Ishikawa (cell line): ENCODE measurements around the gene HS6ST2.

Experiments used
- CEBPB ChIP-seq: IDR thresholded peaks from 2 replicates; pipeline ENCODE4 v1.6.1; 2012
- CREB1 ChIP-seq: IDR thresholded peaks from 2 replicates; pipeline ENCODE4 v1.6.1; 2012; ENCODE audit warnings: low read depth
- EGR1 ChIP-seq: IDR thresholded peaks from 2 replicates; pipeline ENCODE4 v1.6.1; 2012
- EP300 ChIP-seq: IDR thresholded peaks from 2 replicates; pipeline ENCODE4 v1.6.1; 2012; ENCODE audit warnings: borderline replicate concordance
- FOXM1 ChIP-seq: IDR thresholded peaks from 2 replicates; pipeline ENCODE4 v1.6.1; 2012; ENCODE audit warnings: low read depth, borderline replicate concordance
- NFIC ChIP-seq: IDR thresholded peaks from 2 replicates; pipeline ENCODE4 v1.6.1; 2012
- RAD21 ChIP-seq: IDR thresholded peaks from 2 replicates; pipeline ENCODE4 v1.6.1; 2012; ENCODE audit warnings: low read depth
- TAF1 ChIP-seq: IDR thresholded peaks from 2 replicates; pipeline ENCODE4 v1.6.1; 2012; ENCODE audit warnings: low read depth, mild to moderate bottlenecking
- TCF12 ChIP-seq: IDR thresholded peaks from 2 replicates; pipeline ENCODE4 v1.6.1; 2012; ENCODE audit warnings: low read depth
- TEAD4 ChIP-seq: IDR thresholded peaks from 2 replicates; pipeline ENCODE4 v1.6.1; 2012
- YY1 ChIP-seq: IDR thresholded peaks from 2 replicates; pipeline ENCODE4 v1.6.1; 2012; ENCODE audit warnings: low read depth
- ZBTB7A ChIP-seq: IDR thresholded peaks from 2 replicates; pipeline ENCODE4 v1.6.1; 2012; ENCODE audit warnings: low read depth
- TF ChIP-seq, protein P1 (sequence below): IDR thresholded peaks from 2 replicates; pipeline ENCODE4 v1.6.1; 2012
- TF ChIP-seq, protein P2 (sequence below): IDR thresholded peaks from 2 replicates; pipeline ENCODE4 v1.6.1; 2012; ENCODE audit warnings: low read depth, mild to moderate bottlenecking
- TF ChIP-seq, protein P3 (sequence below): IDR thresholded peaks from 2 replicates; pipeline ENCODE4 v1.6.1; 2012

HS6ST2 gene

DNA sequence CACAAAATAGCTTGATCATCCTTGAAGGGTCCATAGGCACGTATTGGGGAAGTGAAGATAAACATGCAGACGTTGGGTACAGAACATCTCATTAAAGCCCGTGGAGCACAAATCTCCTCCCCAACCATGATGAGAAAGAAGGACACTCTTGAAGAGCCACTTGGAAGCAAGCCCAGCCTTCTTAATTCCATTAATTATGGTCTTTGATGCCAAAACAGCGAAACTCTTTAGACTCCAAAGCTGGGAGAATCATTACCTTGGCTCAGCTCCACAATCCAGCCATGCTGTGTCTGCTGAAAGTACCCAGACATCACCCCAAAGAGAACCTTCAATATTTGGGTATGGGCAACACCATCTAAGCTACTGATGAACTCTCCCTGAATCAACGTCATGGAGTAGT is 300.6 kb downstream of the HS6ST2 start:
- TF ChIP-seq FOXM1 (no peak), RAD21 (no peak), EP300 (no peak), CREB1 (no peak), CEBPB (no peak), NFIC (no peak), YY1 (no peak), TAF1 (no peak), EGR1 (no peak), ZBTB7A (no peak), TCF12 (no peak), TEAD4 (no peak)
- TF ChIP-seq, protein P1, sequence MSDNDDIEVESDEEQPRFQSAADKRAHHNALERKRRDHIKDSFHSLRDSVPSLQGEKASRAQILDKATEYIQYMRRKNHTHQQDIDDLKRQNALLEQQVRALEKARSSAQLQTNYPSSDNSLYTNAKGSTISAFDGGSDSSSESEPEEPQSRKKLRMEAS: no peak
- TF ChIP-seq, protein P2, sequence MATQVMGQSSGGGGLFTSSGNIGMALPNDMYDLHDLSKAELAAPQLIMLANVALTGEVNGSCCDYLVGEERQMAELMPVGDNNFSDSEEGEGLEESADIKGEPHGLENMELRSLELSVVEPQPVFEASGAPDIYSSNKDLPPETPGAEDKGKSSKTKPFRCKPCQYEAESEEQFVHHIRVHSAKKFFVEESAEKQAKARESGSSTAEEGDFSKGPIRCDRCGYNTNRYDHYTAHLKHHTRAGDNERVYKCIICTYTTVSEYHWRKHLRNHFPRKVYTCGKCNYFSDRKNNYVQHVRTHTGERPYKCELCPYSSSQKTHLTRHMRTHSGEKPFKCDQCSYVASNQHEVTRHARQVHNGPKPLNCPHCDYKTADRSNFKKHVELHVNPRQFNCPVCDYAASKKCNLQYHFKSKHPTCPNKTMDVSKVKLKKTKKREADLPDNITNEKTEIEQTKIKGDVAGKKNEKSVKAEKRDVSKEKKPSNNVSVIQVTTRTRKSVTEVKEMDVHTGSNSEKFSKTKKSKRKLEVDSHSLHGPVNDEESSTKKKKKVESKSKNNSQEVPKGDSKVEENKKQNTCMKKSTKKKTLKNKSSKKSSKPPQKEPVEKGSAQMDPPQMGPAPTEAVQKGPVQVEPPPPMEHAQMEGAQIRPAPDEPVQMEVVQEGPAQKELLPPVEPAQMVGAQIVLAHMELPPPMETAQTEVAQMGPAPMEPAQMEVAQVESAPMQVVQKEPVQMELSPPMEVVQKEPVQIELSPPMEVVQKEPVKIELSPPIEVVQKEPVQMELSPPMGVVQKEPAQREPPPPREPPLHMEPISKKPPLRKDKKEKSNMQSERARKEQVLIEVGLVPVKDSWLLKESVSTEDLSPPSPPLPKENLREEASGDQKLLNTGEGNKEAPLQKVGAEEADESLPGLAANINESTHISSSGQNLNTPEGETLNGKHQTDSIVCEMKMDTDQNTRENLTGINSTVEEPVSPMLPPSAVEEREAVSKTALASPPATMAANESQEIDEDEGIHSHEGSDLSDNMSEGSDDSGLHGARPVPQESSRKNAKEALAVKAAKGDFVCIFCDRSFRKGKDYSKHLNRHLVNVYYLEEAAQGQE: no peak
- TF ChIP-seq, protein P3, sequence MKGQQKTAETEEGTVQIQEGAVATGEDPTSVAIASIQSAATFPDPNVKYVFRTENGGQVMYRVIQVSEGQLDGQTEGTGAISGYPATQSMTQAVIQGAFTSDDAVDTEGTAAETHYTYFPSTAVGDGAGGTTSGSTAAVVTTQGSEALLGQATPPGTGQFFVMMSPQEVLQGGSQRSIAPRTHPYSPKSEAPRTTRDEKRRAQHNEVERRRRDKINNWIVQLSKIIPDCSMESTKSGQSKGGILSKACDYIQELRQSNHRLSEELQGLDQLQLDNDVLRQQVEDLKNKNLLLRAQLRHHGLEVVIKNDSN: no peak

DNA sequence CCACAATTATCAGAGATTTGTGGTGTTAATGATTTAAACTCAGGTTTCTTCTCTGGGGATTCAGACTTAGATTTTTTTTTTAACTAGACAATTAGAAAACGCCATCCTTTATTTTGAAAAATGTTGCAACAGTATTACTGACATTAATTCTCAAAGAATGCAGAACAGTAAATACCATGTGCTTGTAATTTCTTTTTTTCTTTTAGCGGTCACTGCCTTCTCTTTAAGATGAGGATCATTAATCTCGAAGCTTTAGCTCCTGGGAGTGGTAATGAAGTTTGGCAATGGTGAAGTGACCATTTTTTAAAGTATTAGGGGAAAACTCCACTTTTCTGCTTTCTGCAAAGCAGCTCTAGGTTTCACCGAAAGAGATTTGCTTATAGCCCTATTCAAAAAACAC is 305.6 kb downstream of the HS6ST2 start:
- no peak for TF ChIP-seq EGR1
- TF ChIP-seq TAF1: no peak
- TF ChIP-seq NFIC: no peak
- no peak for TF ChIP-seq RAD21
- TF ChIP-seq, protein P3: no peak
- no peak for TF ChIP-seq TCF12
- no peak for TF ChIP-seq ZBTB7A
- TF ChIP-seq EP300: no peak
- TF ChIP-seq YY1: no peak
- TF ChIP-seq, protein P2: no peak
- TF ChIP-seq CREB1: no peak
- TF ChIP-seq FOXM1: no peak
- TF ChIP-seq, protein P1: no peak
- no peak for TF ChIP-seq TEAD4
- TF ChIP-seq CEBPB: no peak

DNA sequence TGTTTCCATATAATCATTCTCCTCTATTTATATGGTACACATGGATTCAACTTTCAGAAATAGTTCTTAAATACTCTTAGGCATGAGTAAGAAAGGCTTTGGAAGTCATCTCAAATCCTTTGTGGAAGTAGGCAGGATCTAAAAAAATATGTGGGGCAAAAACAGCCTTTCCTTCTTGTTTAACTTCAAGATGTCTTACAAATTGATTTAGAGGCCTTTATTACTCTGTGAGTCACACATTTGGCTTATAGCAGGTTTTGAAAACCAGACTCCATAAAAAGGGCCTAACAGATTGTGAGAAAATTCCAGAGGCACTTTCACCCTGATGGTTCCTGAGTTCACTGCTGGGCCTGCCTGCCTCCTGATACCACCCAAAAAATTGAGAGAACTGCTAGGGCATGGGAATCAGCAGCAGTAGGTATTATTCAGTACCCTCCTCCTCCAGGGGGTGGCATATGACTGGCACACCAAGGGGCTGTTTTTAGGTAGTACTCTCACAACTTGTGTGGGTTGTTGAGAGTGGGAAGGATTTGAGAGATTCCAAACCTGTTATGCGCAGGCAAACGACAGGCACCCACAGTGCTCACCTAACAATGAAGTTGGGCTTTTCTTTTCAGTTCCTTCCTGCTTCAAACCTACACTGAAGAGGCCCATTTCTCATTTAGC is 306.9 kb downstream of the HS6ST2 start:
- TF ChIP-seq YY1 (no peak), RAD21 (peak; percentile 5; the same call in 1 of the 2 replicates)

DNA sequence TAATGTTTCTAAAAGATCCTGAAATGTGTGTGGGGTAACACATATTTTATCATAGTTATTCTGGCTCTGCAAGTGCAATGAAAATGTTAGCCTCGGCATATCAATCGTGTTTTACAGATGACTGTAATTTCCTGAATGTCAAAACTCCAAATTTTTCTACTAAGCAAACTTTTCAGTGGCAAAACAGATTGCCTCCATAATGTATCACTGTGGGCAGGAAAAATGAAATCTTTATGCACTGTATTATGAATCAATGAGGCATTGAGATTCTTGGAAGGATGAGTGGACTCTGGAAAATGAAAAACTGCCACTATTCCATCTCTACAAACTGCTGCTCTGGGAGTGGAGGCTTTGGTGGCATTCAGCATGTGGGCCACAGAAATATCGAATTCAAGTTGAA is 309.5 kb downstream of the HS6ST2 start:
- no peak for TF ChIP-seq TCF12
- no peak for TF ChIP-seq TAF1
- TF ChIP-seq, protein P2: no peak
- TF ChIP-seq, protein P3: no peak
- TF ChIP-seq NFIC: no peak
- TF ChIP-seq TEAD4: no peak
- TF ChIP-seq EP300: no peak
- no peak for TF ChIP-seq ZBTB7A
- no peak for TF ChIP-seq EGR1
- no peak for TF ChIP-seq RAD21
- no peak for TF ChIP-seq CEBPB
- TF ChIP-seq CREB1: no peak
- TF ChIP-seq FOXM1: no peak
- TF ChIP-seq, protein P1: no peak
- no peak for TF ChIP-seq YY1
